HG03432 (cell line): ENCODE data around the gene GRIP2.

ENCODE experiments used
- ATAC-seq: cut with Tn5 transposase; IDR thresholded peaks from one replicate; pipeline ENCODE4 v1.9.1; 2021; ENCODE audit warnings: mild to moderate bottlenecking, moderate library complexity; ENCODE audit not compliant: unreplicated experiment

The GRIP2 gene

DNA sequence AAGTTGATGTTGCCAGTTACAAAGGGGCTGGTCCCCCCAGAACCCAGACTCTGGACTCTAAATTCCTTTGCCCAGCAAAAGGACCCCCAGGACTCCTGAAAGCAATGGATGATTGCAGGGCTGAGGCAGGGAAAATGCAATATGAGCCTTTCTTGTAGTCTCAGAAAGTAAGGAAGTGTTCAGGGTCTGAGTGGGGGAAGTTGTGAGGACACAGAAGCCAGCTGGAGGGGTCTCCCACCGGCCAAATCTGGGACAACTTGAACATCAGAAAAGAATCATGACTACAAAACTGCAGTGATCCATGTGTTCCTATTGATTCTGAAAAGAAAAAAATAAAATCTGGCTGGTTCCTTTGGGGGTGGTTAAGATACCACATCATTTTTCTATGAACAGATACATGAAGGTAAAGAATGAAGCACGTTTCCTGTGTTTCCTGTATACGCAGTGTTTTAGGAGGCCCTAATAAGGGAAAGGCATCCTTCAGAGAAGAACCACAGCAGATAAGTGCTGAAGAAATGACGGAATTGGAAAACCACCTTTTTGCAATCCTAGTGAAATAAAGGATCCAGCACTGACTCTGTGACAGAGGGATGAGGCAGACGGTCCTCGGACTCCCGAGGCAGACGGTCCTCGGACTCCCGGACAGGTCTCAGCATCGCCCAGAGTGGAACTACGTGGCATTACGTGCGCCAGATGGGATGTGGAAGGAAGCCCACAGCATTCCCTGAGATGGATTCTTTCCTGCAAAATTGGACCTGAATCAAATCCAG is 22.2 kb upstream of the GRIP2 start:
- ATAC-seq, result no peak

GRCh38 chr3:14561051-14561960 is 21.2 kb upstream of the GRIP2 start:
- no peak for ATAC-seq

GRCh38 chr3:14560110-14560509 is 20.0 kb upstream of the GRIP2 start:
- no peak for ATAC-seq

GRCh38 chr3:14558029-14558428 is 17.9 kb upstream of the GRIP2 start:
- ATAC-seq, result no peak

DNA sequence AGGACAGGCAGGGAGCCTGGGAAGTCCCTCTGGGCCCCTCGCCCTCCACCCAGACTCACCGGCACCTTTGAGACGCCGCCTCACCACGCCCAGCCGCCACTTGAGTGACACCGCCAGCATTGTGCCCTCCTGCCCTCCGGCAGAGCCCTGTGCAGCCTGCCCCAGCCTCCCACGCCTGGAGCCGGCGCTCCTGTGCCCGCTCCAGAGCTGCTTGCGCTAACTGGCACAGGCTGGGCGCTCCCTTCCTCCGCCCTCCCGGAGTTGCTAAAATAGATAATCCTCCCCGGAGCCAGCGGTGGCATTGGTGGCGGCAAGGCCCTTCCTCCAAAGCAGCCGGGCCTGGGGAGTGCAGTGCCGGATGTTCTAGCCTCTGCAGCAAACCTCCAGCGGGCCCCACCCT is 15.7 kb upstream of the GRIP2 start:
- no peak for ATAC-seq

DNA sequence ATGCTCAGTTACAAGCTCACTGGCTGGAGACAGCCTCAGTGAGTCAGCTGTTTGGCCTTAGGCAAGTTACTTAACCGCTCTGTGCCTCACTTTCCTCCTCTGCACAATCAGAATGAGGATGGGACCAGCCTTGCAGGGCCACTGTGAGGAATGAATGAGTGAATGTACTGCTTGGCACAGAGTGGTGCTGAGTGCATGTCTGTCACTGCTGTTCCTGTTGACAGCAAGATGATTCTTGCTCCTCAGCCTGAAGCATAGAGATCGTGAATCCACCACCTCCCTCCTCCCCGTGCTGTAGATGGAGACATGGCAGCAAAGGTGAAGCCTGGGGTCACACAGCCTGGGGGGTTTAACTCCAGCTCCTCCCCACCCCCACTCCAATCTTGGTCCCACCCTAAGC is 14.6 kb upstream of the GRIP2 start:
- ATAC-seq, result no peak

- ATAC-seq, result no peak
These were observed 13.7 kb upstream of the GRIP2 start for GRCh38 chr3:14553871-14554270.

- ATAC-seq, result no peak
These were observed 12.6 kb upstream of the GRIP2 start for GRCh38 chr3:14552717-14553116.

DNA sequence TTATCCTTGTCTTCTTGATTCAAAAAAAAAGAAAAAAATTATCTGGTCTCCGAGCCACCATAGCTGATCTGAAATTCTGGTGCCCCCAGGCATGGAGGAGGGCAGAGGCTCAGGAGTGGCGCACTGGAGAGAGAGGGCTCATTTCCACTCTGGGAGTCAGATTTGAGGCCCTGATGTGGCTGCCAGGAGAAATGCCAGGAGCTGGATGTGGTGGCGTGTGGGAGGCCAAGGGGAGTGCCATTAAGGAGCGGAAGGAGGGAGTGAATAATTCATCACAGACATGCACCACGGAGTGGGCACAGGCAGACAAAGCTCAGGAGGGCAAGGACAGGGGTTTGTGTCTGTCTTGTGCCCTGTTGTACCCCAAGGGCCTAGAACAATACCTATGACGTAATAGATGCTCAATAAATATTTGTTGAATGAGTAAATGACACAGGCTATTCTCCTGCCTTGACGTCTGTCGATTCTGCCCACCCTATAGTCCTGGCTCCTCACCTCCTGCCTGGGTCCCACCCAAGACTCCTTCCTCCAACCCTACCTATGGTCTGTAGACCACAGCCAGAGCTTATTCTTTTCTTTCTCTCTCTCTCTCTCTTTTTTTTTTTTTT is 12.0 kb upstream of the GRIP2 start:
- ATAC-seq, result no peak

- no peak for ATAC-seq
These were observed 10.8 kb upstream of the GRIP2 start for GRCh38 chr3:14550651-14551611.

DNA sequence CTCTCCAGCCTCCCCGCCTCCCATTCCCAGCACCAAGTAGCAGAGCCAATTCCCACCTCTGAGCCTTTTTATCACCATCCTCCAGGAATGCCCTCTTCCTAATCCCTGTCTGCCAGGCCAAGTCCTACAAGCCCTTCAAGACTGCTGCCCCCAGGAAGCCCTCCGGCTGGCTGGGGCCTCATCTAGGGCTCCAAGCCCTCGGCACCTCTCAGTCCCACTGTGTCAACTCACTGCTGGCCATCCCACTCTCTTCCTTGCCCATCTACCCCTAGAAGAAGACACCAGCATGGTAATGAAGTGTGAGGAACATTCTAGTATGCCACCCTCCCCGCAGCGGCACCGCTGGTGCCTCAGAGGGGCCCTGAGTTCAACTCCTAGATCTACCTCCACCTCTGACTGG is 10.0 kb upstream of the GRIP2 start:
- no peak for ATAC-seq

DNA sequence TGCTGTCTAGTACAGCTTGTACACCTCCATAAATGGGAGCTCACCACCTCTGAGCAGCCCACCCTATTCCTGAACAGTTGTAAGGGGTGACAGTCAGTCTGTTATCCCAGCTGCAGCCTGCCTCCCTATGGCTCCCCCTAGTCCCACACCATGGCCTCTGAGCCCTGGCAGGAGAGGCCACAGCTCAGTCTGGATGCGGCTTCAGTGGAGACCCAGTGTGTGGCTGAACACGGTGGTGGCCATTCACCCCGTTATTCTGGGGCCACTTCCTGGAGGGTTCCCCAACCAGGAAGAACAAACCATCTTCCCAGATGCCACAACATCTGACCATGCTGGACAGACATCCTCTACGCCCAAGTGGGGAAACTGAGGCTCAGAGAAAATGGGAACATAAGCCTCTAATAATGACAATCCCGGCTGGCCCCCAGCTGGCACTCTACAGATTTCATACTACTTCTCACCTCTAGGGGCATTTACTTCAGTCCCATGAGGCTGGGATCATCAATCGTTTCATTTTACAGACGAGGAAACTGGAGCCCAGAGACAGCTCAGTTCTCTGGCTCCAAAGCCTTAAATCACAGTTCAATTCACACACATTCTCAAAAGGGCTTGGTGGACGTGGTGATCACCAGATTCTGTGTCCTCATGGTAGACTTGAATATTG is 9.2 kb upstream of the GRIP2 start:
- no peak for ATAC-seq

- ATAC-seq, result no peak
These were observed 8.2 kb upstream of the GRIP2 start for GRCh38 chr3:14548321-14548729.

GRCh38 chr3:14547693-14548092 is 7.6 kb upstream of the GRIP2 start:
- ATAC-seq, result no peak

DNA sequence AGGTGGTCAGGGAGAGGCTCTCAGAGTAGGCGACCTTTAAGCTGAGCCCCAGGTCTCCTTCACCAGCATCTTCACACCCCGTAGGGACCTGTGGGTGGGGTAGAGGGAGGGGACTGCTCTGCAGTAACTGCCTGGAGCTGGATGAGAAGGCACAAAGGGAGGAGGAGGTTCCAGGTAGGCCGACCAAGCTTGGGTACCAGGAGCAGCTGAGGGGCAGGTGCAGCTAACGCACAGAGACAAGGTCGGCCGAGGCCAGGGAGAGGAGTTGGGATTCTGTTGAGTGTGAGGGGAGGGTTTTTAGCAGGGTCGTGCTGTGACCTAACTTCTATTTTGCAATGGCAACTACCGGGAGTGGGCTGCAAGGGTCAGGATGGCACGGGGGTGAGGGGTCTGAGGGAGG is 5.9 kb upstream of the GRIP2 start:
- no peak for ATAC-seq

DNA sequence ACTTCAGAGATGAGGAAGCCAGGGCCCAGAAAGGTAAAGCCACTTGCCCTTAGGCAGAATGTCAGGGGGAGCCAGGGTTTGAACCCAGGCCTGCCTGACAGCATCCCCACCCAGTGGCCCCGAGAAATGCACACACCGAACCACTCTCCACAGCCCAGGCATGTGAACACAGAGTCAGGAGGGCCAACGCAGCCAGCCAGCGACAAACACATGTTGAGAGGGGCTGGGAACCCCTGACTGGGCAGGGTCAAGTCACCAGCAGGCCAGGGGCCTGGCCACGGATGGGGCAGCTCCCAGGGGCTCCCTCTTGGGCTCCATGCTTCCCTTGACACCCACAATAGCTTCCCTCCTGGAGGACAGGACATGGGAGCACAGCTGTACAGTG is 5.1 kb upstream of the GRIP2 start:
- ATAC-seq, result no peak

DNA sequence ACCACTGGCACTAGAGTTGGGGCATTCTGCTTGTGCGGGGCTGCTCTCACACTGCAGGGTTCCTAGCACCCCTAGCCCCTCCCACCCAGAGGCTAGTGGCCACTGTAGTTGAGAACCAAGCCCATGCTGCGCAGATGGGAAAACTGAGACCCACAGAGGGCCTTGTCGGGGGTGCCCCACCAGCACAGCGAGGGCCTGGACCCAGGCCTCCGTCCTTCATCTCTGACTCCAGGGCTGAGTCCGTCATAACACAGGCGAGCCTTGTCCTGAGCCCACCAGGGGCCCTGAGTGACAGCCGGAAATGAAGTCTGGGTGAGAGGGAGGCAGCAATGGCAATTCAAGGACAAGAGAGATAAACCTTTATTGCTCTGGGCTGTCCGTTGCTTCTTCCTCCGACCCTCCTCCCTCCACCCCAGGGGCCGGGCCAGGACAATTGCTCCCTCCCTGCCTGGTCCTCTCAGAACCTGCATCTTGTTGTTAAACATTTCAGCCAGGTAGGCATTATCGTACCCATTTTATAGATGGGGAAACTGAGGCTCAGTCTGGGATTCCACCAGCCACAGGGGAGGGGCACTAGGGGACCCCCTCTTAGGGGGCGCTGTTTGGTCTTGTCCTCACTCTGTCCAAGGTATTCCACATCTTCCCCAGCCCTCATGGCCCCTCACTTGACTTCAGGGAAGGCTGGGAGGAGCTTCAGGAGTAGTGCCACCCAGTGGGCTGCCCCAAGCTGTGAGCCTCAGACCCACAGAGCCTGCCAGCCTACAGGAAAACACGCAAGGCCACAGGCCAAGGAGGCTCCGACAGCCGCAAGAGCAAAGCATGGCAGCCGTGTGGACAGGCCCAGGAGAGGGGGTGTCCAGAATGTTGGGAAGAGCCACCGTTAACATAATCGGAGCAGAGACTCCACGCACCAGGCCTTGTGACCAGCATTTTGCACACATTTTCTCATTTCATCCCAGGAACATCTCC is 4.4 kb upstream of the GRIP2 start:
- no peak for ATAC-seq

DNA sequence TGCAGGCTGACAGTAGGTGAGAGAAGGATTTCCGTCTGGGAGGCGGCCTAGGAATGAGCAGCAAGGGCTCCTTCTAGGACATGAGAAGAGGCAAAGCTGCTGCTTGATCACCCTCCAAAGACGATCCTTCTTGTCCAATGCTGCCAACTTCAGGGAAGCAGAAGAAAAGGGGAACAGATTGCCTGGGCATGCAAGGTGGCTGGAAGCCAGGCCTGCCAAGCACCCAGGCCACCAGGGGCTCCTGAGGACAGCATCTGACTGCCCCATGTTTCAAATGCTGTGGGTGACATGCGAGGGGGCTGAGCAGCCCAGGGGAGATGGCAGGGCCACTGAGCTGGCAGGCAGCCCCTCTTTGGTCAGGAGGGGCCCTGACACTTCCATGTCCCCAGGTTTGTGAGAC is 3.3 kb upstream of the GRIP2 start:
- no peak for ATAC-seq

DNA sequence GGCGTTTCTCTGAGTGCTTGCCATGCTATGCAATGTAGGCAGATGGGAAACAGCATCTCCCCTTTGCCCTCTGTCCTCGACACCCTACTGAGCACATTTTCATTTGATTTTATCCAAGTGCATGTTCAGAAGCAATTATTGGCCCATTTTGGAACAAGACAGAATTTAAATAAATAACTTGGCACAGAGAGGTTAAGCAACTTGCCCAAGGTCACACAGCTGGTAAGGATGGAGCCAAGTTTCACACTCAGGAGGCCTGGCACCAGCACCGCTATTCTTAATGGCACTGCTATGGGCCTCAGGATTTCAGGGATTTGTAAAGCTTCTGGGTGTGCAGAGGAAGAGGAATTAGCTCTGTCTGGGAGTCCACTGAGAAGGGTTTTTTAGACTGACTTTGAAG is 2.5 kb upstream of the GRIP2 start:
- ATAC-seq, result no peak
